Smooth muscle cell (in vitro differentiated cells): Measurements from ENCODE around the gene DTNBP1. TPM values are rescaled to one million over a fixed set of nuclear protein-coding genes. Genes with fewer than 3 reads are reported as not detected.

Experiments
- DNase-seq: peaks from one replicate; lab custom pipeline; 2025; ENCODE audit not compliant: unreplicated experiment; lab: John Stamatoyannopoulos, UW
- H2AFZ ChIP-seq: fragments of 200-600 bp; sonication (generic); 2 replicates; pipeline ENCODE4 v1.6.0; 2016; ENCODE audit warnings: antibody characterized with exemption, low read depth, mild to moderate bottlenecking
- H3F3A ChIP-seq: fragments of 200-600 bp; sonication (generic); 2 replicates; pipeline ENCODE4 v1.6.0; 2017; ENCODE audit warnings: antibody characterized with exemption, low read depth
- H3K27ac ChIP-seq: fragments of 200-600 bp; sonication (generic); 2 replicates; pipeline ENCODE4 v1.5.1; 2016; ENCODE audit warnings: low read depth, mild to moderate bottlenecking
- H3K27me3 ChIP-seq: fragments of 200-600 bp; sonication (generic); 2 replicates; pipeline ENCODE4 v1.6.1; 2016; ENCODE audit warnings: low read depth, mild to moderate bottlenecking
- H3K36me3 ChIP-seq: fragments of 200-600 bp; sonication (generic); 2 replicates; pipeline ENCODE4 v1.5.1; 2016; ENCODE audit warnings: low read depth
- H3K4me1 ChIP-seq: fragments of 200-600 bp; sonication (generic); 2 replicates; pipeline ENCODE4 v1.5.1; 2016; ENCODE audit warnings: low read depth
- H3K4me2 ChIP-seq: fragments of 200-600 bp; sonication (generic); 2 replicates; pipeline ENCODE4 v1.6.0; 2016; ENCODE audit warnings: mild to moderate bottlenecking
- H3K4me3 ChIP-seq: fragments of 200-600 bp; sonication (generic); 2 replicates; pipeline ENCODE4 v1.5.1; 2016; ENCODE audit warnings: mild to moderate bottlenecking
- H3K79me2 ChIP-seq: fragments of 200-600 bp; sonication (generic); 2 replicates; pipeline ENCODE4 v1.6.0; 2016; ENCODE audit warnings: low read depth, mild to moderate bottlenecking
- H3K9ac ChIP-seq: fragments of 200-600 bp; sonication (generic); 2 replicates; pipeline ENCODE4 v1.6.0; 2016; ENCODE audit warnings: low read depth
- H3K9me3 ChIP-seq: fragments of 200-600 bp; sonication (generic); replicated peaks from 2 replicates; pipeline ENCODE4 v1.5.1; 2016; ENCODE audit warnings: low read depth
- H4K20me1 ChIP-seq: fragments of 200-600 bp; sonication (generic); 2 replicates; pipeline ENCODE4 v1.6.0; 2016; ENCODE audit warnings: low read depth
- CTCF ChIP-seq: fragments of 200-600 bp; sonication (generic); IDR thresholded peaks from 2 replicates; pipeline ENCODE4 v1.5.1; 2017; ENCODE audit warnings: borderline replicate concordance, mild to moderate bottlenecking, antibody characterized with exemption; ENCODE audit not compliant: insufficient read depth, poor library complexity, severe bottlenecking
- WGBS: methylation state at CpG from one replicate; pipeline ENCODE4 v1.1.7; 2016; ENCODE audit warnings: low lambda C conversion rate; 5-methylcytosine and 5-hydroxymethylcytosine counted together
- polyA plus RNA-seq: library from polyadenylated mRNA; unstranded; fragments of >200 nt; fragmentation: Nextera tagmentation; extraction: Ambion mirVana; gene quantifications from 2 replicates; pipeline ENCODE4 v1.2.1, GENCODE V29; 2016
- total RNA-seq: library from RNA; depleted of rRNA; stranded (reverse); fragments of >200 nt; gene quantifications from 2 replicates; pipeline ENCODE4 v1.2.3, GENCODE V29; 2014

DTNBP1 gene
- total and polyA plus RNA-seq, 2 experiments from 2014 or later: 11.9 to 24.2 TPM

GRCh38 chr6:15512721-15513120 is 150.1 kb downstream of the DTNBP1 start:
- no peak overlapping the region for H3K4me3 ChIP-seq
- H2AFZ ChIP-seq: no peak overlapping the region
- WGBS: 93% methylated on average over 9 of the region's 9 CpGs
- H3F3A ChIP-seq: no peaks in the 10 kb centered on the region
- H3K36me3 ChIP-seq: no peaks in the 10 kb centered on the region
- no peaks in the 10 kb centered on the region for H3K27me3 ChIP-seq
- no peak overlapping the region for H3K9ac ChIP-seq
- no peak for TF ChIP-seq CTCF
- H3K4me1 ChIP-seq: no peaks in the 10 kb centered on the region
- no peak overlapping the region for H3K27ac ChIP-seq
- no peak overlapping the region for H3K4me2 ChIP-seq
- no peaks in the 10 kb centered on the region for H3K79me2 ChIP-seq
- peaks cover 29% of the 10 kb centered on the region for H4K20me1 ChIP-seq
- no peak for DNase-seq
- no peaks in the 10 kb centered on the region for H3K9me3 ChIP-seq

- Histone ChIP-seq H3F3A (no peaks in the 10 kb centered on the region), H3K36me3 (no peaks in the 10 kb centered on the region), H3K4me3 (no peak overlapping the region), H3K79me2 (no peaks in the 10 kb centered on the region), H3K4me2 (no peak overlapping the region), H3K9me3 (no peaks in the 10 kb centered on the region), H4K20me1 (peaks cover 35% of the 10 kb centered on the region), H3K27ac (no peak overlapping the region), H3K27me3 (no peaks in the 10 kb centered on the region), H2AFZ (no peak overlapping the region), H3K4me1 (no peaks in the 10 kb centered on the region), H3K9ac (no peak overlapping the region)
- TF ChIP-seq CTCF: no peak
- whole genome bisulfite sequencing: 95% methylated on average over 18 of the region's 18 CpGs
- no peak for DNase-seq
These were observed 150.7 kb downstream of the DTNBP1 start for GRCh38 chr6:15512126-15512525.

GRCh38 chr6:15511248-15512125 is 151.3 kb downstream of the DTNBP1 start:
- Histone ChIP-seq H2AFZ (no peak overlapping the region), H4K20me1 (peaks cover 41% of the 10 kb centered on the region), H3F3A (no peaks in the 10 kb centered on the region), H3K79me2 (no peaks in the 10 kb centered on the region), H3K27me3 (no peaks in the 10 kb centered on the region), H3K27ac (no peak overlapping the region), H3K9me3 (no peaks in the 10 kb centered on the region), H3K9ac (no peak overlapping the region), H3K36me3 (no peaks in the 10 kb centered on the region), H3K4me2 (no peak overlapping the region), H3K4me3 (no peak overlapping the region), H3K4me1 (no peaks in the 10 kb centered on the region)
- DNase-seq: no peak
- no peak for TF ChIP-seq CTCF
- 96% methylated on average over 14 of the region's 14 CpGs for WGBS
